ENCODE measurements around the gene CLASP1. TPM values are rescaled to one million over a fixed set of nuclear protein-coding genes. Genes with fewer than 3 reads are reported as not detected.

Gene CLASP1
- total RNA-seq, 6 experiments from 2014 or later = 19.7 to 32.4 (median 24.1) TPM

DNA sequence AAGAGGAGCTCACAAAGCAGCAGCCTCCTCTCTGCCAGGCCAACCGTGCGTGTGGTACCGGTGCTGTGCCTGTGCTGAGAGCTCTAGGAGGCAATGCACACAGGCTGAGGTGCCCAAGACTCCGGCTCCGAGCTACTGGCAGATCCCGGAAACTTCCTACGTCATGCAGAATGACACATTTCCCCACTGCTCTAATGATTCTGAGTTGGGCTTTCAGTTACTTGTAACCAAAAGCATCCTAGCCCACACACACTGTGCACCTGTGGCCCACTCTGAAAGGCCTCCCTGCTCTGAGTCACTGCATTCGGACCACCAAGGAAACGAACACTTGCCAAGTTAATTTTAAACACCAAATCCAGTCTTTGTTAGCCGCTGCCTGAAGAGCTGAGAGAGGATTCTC lies 127.9 kb downstream of the CLASP1 start:
- intact Hi-C loops (cut with DNase I) = no loop called here
- Histone ChIP-seq H3K36me3 (peaks cover 0 to 11% (median 0%) of the 10 kb centered on the region in 4 donors), H3K4me3 (no peak overlapping the region), H3K27me3 (no peaks in the 10 kb centered on the region), H3K27ac (no peak overlapping the region), H3K4me1 (peaks cover 0 to 15% (median 0%) of the 10 kb centered on the region in 4 donors), H3K9me3 (no peaks in the 10 kb centered on the region)
- TF ChIP-seq, protein P1, sequence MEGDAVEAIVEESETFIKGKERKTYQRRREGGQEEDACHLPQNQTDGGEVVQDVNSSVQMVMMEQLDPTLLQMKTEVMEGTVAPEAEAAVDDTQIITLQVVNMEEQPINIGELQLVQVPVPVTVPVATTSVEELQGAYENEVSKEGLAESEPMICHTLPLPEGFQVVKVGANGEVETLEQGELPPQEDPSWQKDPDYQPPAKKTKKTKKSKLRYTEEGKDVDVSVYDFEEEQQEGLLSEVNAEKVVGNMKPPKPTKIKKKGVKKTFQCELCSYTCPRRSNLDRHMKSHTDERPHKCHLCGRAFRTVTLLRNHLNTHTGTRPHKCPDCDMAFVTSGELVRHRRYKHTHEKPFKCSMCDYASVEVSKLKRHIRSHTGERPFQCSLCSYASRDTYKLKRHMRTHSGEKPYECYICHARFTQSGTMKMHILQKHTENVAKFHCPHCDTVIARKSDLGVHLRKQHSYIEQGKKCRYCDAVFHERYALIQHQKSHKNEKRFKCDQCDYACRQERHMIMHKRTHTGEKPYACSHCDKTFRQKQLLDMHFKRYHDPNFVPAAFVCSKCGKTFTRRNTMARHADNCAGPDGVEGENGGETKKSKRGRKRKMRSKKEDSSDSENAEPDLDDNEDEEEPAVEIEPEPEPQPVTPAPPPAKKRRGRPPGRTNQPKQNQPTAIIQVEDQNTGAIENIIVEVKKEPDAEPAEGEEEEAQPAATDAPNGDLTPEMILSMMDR (IDR thresholded peaks at IDR 0.05) = no peak
- no peak for TF ChIP-seq POLR2A (IDR thresholded peaks at IDR 0.05)
- WGBS (ENCODE audit: insufficient coverage, low coverage, low lambda C conversion rate, missing lambda C conversion rate) = 93% methylated on average over 3 of the region's 10 CpGs
- DNase-seq (no peak), ATAC-seq (no peak)

GRCh38 chr2:121520641-121520994 lies 128.6 kb downstream of the CLASP1 start:
- H3K4me3 ChIP-seq = no peak overlapping the region
- WGBS (ENCODE audit: insufficient coverage, low coverage, low lambda C conversion rate, missing lambda C conversion rate) = 80% methylated on average over 1 of the region's 3 CpGs
- peaks cover 0 to 18% (median under 1%) of the 10 kb centered on the region in 4 donors for H3K36me3 ChIP-seq
- DNase-seq = no peak
- peaks cover 0 to 10% (median 0%) of the 10 kb centered on the region in 4 donors for H3K4me1 ChIP-seq
- no peaks in the 10 kb centered on the region for H3K9me3 ChIP-seq
- no peak for ATAC-seq
- H3K27ac ChIP-seq = no peak overlapping the region
- intact Hi-C loops (cut with DNase I) = no loop called here
- no peaks in the 10 kb centered on the region for H3K27me3 ChIP-seq
- TF ChIP-seq POLR2A (IDR thresholded peaks at IDR 0.05) = no peak
- TF ChIP-seq, protein P1 (IDR thresholded peaks at IDR 0.05) = no peak

DNA sequence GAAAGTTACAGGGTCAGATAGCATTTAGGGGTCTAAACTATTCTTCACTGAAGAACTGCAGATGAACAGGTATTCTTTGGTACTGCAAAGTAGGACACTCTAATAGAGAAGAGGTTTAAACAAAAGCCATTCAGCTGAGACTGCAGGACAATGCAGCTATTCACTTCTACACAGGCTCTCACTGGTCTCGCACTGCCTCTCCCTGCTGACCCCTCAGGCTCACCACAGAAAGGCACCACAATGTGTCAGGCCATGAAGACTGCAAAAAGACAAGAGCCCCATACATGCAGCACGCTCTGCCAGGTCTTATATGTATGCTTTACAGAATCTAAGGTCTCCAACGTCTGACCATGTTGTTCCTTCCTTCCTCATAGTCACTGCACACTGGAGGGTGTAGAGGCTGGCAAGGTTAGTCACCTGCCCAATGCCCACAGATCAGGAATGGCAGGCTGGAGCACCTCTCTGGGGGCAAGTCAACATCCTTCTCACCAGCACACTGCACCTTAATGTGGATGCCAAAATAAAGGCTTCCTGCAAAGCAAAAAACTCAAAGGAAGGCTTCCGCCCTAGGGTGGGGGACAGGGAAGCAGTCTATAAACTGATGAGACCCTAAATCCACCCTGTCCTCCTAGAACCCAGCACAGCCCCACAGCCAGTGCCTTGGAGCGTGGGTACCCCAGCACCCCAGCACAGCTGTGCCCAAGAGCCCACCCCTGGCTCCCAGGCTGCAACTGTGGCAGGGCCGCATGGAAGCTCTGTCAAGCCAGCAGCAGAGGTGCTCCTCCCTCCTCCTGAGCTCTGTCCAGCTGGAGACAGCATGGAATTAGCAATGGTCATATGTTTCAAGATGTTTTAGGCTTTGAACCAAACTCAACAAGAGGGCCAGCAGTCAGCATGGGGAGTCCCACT lies 129.3 kb downstream of the CLASP1 start:
- DNase-seq (no peak), ATAC-seq (peak in 1 of 4 donors; percentile 38)
- Histone ChIP-seq H3K4me1 (peaks cover 0 to 3% (median 0%) of the 10 kb centered on the region in 4 donors), H3K9me3 (no peaks in the 10 kb centered on the region), H3K27me3 (no peaks in the 10 kb centered on the region), H3K27ac (no peak overlapping the region), H3K4me3 (no peak overlapping the region), H3K36me3 (peaks cover 0 to 25% (median 3%) of the 10 kb centered on the region in 4 donors)
- intact Hi-C loops (cut with DNase I) = no loop called here
- no CpG with 5 or more reads among the region's 6 CpGs for WGBS (ENCODE audit: insufficient coverage, low coverage, low lambda C conversion rate, missing lambda C conversion rate)
- TF ChIP-seq, protein P1 (IDR thresholded peaks at IDR 0.05) = no peak
- no peak for TF ChIP-seq POLR2A (IDR thresholded peaks at IDR 0.05)

GRCh38 chr2:121519153-121519552 lies 130.1 kb downstream of the CLASP1 start:
- H3K27me3 ChIP-seq = no peaks in the 10 kb centered on the region
- TF ChIP-seq, protein P1 (IDR thresholded peaks at IDR 0.05) = no peak
- no peak for TF ChIP-seq POLR2A (IDR thresholded peaks at IDR 0.05)
- intact Hi-C loops (cut with DNase I) = no loop called here
- H3K27ac ChIP-seq = no peak overlapping the region
- WGBS (ENCODE audit: insufficient coverage, low coverage, low lambda C conversion rate, missing lambda C conversion rate) = 90% methylated on average over 1 of the region's 1 CpG
- H3K9me3 ChIP-seq = no peaks in the 10 kb centered on the region
- no peaks in the 10 kb centered on the region for H3K4me1 ChIP-seq
- H3K4me3 ChIP-seq = no peak overlapping the region
- DNase-seq (no peak), ATAC-seq (no peak)
- H3K36me3 ChIP-seq = peaks cover 0 to 31% (median 7%) of the 10 kb centered on the region in 4 donors
